Measurements from ENCODE around the gene SLC23A3.

Gene SLC23A3

GRCh38 chr2:219155054-219155644, 14.7 kb downstream of the SLC23A3 start:
- no peak overlapping the region for H3K9ac ChIP-seq (ENCODE audit: low read depth, low read length)
- no peaks in the 10 kb centered on the region for H3K79me2 ChIP-seq (ENCODE audit: insufficient read depth, low read length)
- H3K4me3 ChIP-seq (ENCODE audit: low read depth in 1 of 2, low read length in 2 of 2), result no peak overlapping the region
- H2AFZ ChIP-seq (ENCODE audit: low read depth, low read length), result no peak overlapping the region
- no peaks in the 10 kb centered on the region for H4K20me1 ChIP-seq (ENCODE audit: insufficient read depth, low read length)
- H3K36me3 ChIP-seq (ENCODE audit: insufficient read depth, low read length), result peaks cover 12% of the 10 kb centered on the region; the same call in 1 of the 2 replicates
- no peak overlapping the region for H3K4me2 ChIP-seq (ENCODE audit: insufficient read depth, low read length)
- H3K27ac ChIP-seq (ENCODE audit: low read length), result no peak overlapping the region
- H3K4me1 ChIP-seq (ENCODE audit: insufficient read depth, low read length), result peaks cover 6% of the 10 kb centered on the region
- H3K9me3 ChIP-seq (ENCODE audit: insufficient read depth, low read length, severe bottlenecking), result no peaks in the 10 kb centered on the region
- ATAC-seq (ENCODE audit: insufficient read depth, low read depth), result peak; percentile 70
- H3K27me3 ChIP-seq (ENCODE audit: insufficient read depth, low read length, poor library complexity), result no peaks in the 10 kb centered on the region
- peak; percentile 39 for DNase-seq
- TF ChIP-seq CTCF (IDR thresholded peaks at IDR 0.05; ENCODE audit: borderline replicate concordance, extremely low read depth, low read length, poor library complexity, severe bottlenecking), result peak; percentile 71
- no peak for TF ChIP-seq EZH2 (IDR thresholded peaks at IDR 0.05; ENCODE audit: borderline replicate concordance, low read depth, low read length, severe bottlenecking)

GRCh38 chr2:219149667-219150066, 20.2 kb downstream of the SLC23A3 start:
- no peak for DNase-seq

DNA sequence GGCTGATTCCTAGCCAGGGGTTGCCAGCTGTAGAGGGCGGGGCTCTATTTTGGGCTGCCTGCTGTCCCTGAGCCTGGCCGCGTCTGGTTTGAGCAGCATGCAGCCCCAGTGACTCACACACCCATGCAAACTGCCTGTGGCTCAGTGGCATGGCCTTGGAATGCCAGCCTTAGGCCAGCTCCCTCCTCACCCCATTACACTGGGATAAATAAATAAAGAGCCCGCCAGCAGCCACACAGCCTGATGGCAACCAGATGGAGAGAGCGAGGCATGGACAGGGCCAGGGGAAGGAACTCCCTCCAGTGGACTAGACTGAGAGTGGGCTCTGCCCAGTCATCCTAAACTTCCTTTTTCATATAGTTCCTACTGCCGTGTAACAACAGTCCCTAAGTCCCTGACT, 27.5 kb downstream of the SLC23A3 start:
- no peaks in the 10 kb centered on the region for H3K79me2 ChIP-seq (ENCODE audit: insufficient read depth, low read length)
- H3K4me1 ChIP-seq (ENCODE audit: insufficient read depth, low read length), result no peaks in the 10 kb centered on the region
- H3K9ac ChIP-seq (ENCODE audit: low read depth, low read length), result no peak overlapping the region
- H2AFZ ChIP-seq (ENCODE audit: low read depth, low read length), result no peak overlapping the region
- H3K4me3 ChIP-seq (ENCODE audit: low read depth in 1 of 2, low read length in 2 of 2), result no peak overlapping the region
- no peak for ATAC-seq (ENCODE audit: insufficient read depth, low read depth)
- H3K27me3 ChIP-seq (ENCODE audit: insufficient read depth, low read length, poor library complexity), result no peaks in the 10 kb centered on the region
- H3K36me3 ChIP-seq (ENCODE audit: insufficient read depth, low read length), result peaks cover 37% of the 10 kb centered on the region
- TF ChIP-seq CTCF (IDR thresholded peaks at IDR 0.05; ENCODE audit: borderline replicate concordance, extremely low read depth, low read length, poor library complexity, severe bottlenecking) (no peak), EZH2 (IDR thresholded peaks at IDR 0.05; ENCODE audit: borderline replicate concordance, low read depth, low read length, severe bottlenecking) (no peak)
- no peaks in the 10 kb centered on the region for H4K20me1 ChIP-seq (ENCODE audit: insufficient read depth, low read length)
- no peak overlapping the region for H3K4me2 ChIP-seq (ENCODE audit: insufficient read depth, low read length)
- no peaks in the 10 kb centered on the region for H3K9me3 ChIP-seq (ENCODE audit: insufficient read depth, low read length, severe bottlenecking)
- H3K27ac ChIP-seq (ENCODE audit: low read length), result no peak overlapping the region
- no peak for DNase-seq

More at GRCh38 chr2:219149667-219150066, 20.2 kb downstream of the SLC23A3 start:
- no peak overlapping the region for H3K4me3 ChIP-seq (ENCODE audit: low read depth in 1 of 2, low read length in 2 of 2)
- H3K36me3 ChIP-seq (ENCODE audit: insufficient read depth, low read length), result peaks cover 33% of the 10 kb centered on the region
- no peak for ATAC-seq (ENCODE audit: insufficient read depth, low read depth)
- no peak overlapping the region for H3K27ac ChIP-seq (ENCODE audit: low read length)
- H2AFZ ChIP-seq (ENCODE audit: low read depth, low read length), result no peak overlapping the region
- no peak for TF ChIP-seq CTCF (IDR thresholded peaks at IDR 0.05; ENCODE audit: borderline replicate concordance, extremely low read depth, low read length, poor library complexity, severe bottlenecking)
- H3K9ac ChIP-seq (ENCODE audit: low read depth, low read length), result no peak overlapping the region
- H3K4me2 ChIP-seq (ENCODE audit: insufficient read depth, low read length), result no peak overlapping the region
- H3K9me3 ChIP-seq (ENCODE audit: insufficient read depth, low read length, severe bottlenecking), result no peaks in the 10 kb centered on the region
- H3K79me2 ChIP-seq (ENCODE audit: insufficient read depth, low read length), result no peaks in the 10 kb centered on the region
- no peaks in the 10 kb centered on the region for H3K4me1 ChIP-seq (ENCODE audit: insufficient read depth, low read length)
- H4K20me1 ChIP-seq (ENCODE audit: insufficient read depth, low read length), result no peaks in the 10 kb centered on the region
- no peaks in the 10 kb centered on the region for H3K27me3 ChIP-seq (ENCODE audit: insufficient read depth, low read length, poor library complexity)
